ENCODE results near the gene CCL3.
"Not testable (repeated sequence)": the region's sequence is repeated elsewhere in the genome, so short reads cannot be mapped to it uniquely, and the experiment has no call there.

Gene CCL3

DNA sequence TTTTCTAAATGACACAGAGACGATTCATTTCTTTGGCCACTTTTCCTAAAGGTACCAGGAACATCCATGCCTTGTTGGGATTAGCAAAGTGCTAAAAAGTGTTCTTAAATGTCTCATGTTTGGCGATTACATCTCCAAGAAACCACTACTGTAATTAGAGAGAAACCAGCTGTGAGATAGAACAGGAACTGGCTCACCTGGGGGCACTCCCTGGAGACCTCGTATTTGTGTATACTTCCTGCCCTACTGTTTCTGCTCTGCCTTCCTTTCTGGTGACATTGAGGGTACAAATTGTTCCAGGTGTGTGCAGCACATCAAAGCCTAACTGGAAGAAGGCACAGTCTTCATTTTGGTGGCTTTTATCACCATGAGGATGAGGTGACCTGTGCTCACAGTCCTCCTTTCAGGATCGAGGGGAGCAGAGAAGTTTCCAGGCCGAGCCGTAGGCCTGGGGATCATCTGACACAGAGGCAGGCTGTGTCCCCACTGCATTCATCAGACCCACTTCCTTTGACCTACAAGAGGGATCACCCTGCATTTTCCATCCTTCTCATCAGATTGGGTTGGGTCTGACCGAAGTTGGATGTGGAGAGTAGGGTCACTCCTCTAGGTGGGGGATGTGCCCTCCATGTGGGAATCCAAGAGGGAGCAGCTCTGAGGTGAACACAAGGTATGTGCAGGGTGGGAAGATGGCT is 37.4 kb upstream of the CCL3 start:
- H3K27ac ChIP-seq (ENCODE audit: low read length), result peak overlapping the region; percentile 46; the same call in 1 of the 2 replicates
- peak overlapping the region; percentile 18; the same call in 1 of the 2 replicates for H3K9ac ChIP-seq (ENCODE audit: low read length)
- H3K9me3 ChIP-seq (ENCODE audit: insufficient read depth, low read length), result peaks cover 18% of the 10 kb centered on the region
- peaks cover 14% of the 10 kb centered on the region for H3K27me3 ChIP-seq (ENCODE audit: low read depth, low read length)
- no peaks in the 10 kb centered on the region for H4K20me1 ChIP-seq (ENCODE audit: insufficient read depth, low read length)
- peaks cover 37% of the 10 kb centered on the region for H3K4me1 ChIP-seq (ENCODE audit: low read length)
- H3K79me2 ChIP-seq (ENCODE audit: low read length), result no peaks in the 10 kb centered on the region
- peak overlapping the region; percentile 72 for H3K4me2 ChIP-seq (ENCODE audit: low read length)
- TF ChIP-seq, protein P1, sequence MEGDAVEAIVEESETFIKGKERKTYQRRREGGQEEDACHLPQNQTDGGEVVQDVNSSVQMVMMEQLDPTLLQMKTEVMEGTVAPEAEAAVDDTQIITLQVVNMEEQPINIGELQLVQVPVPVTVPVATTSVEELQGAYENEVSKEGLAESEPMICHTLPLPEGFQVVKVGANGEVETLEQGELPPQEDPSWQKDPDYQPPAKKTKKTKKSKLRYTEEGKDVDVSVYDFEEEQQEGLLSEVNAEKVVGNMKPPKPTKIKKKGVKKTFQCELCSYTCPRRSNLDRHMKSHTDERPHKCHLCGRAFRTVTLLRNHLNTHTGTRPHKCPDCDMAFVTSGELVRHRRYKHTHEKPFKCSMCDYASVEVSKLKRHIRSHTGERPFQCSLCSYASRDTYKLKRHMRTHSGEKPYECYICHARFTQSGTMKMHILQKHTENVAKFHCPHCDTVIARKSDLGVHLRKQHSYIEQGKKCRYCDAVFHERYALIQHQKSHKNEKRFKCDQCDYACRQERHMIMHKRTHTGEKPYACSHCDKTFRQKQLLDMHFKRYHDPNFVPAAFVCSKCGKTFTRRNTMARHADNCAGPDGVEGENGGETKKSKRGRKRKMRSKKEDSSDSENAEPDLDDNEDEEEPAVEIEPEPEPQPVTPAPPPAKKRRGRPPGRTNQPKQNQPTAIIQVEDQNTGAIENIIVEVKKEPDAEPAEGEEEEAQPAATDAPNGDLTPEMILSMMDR (IDR thresholded peaks at IDR 0.05; ENCODE audit: low read depth, low read length), result no peak
- TF ChIP-seq EZH2phosphoT487 (IDR thresholded peaks at IDR 0.05; ENCODE audit: low read depth), result no peak
- H2AFZ ChIP-seq (ENCODE audit: low read depth, low read length), result no peak overlapping the region
- peaks cover 14% of the 10 kb centered on the region for H3K36me3 ChIP-seq (replicated peaks; ENCODE audit: low read depth, low read length)
- H3K4me3 ChIP-seq (ENCODE audit: low read length), result peak overlapping the region; percentile 46

DNA sequence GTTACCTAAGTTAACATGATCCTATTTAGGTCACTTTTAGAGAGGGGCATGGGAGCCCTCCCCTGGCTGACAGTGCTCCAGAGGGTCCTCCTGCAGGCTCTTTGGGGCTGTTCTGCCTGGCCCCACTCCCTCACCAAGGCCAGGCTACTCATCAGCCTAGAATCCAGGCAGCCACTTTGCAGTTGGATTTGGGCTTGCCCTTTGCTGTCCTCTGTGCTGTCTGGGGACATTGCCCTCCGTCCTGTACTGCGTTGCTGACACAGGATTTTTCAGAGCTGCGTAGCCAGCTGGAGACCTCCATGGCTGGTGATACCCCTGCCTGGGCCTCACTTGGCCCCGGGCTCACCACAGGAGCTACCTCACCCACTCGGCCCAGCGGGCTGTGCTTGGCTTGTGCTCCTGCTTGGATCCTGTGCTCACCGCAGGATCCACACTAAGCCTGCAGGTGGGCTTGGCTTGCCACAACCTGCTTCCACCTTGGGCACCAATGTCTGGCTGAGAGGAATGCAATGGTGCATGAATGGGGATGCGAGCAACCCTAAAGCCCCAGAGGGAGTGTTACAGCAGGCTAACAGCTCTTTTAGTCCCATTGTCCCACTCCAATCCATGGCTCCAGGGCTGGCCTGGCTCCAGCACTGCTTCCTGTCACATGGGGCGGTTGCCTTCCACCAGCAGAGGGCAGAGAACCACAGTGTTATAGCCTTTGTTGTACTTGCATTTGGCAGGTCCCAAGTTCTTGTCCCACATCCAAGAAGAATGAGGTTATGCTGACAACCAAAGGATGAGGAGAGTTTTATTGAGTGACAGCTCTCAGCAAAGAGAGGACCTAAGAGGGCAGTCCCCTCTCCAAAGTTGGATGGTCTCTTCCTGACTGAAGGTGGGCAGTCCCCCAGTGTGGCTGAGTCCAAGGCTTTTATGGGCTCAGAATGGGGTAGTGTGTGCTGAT is 35.2 kb upstream of the CCL3 start:
- Histone ChIP-seq H2AFZ (ENCODE audit: low read depth, low read length) (no peak overlapping the region), H3K36me3 (replicated peaks; ENCODE audit: low read depth, low read length) (peaks cover 14% of the 10 kb centered on the region), H4K20me1 (ENCODE audit: insufficient read depth, low read length) (no peaks in the 10 kb centered on the region), H3K9ac (ENCODE audit: low read length) (no peak overlapping the region), H3K4me3 (ENCODE audit: low read length) (no peak overlapping the region), H3K27ac (ENCODE audit: low read length) (no peak overlapping the region), H3K79me2 (ENCODE audit: low read length) (no peaks in the 10 kb centered on the region), H3K4me1 (ENCODE audit: low read length) (peaks cover 27% of the 10 kb centered on the region), H3K4me2 (ENCODE audit: low read length) (no peak overlapping the region), H3K27me3 (ENCODE audit: low read depth, low read length) (peaks cover 16% of the 10 kb centered on the region), H3K9me3 (ENCODE audit: insufficient read depth, low read length) (peaks cover 18% of the 10 kb centered on the region)
- TF ChIP-seq EZH2phosphoT487 (IDR thresholded peaks at IDR 0.05; ENCODE audit: low read depth), result no peak

DNA sequence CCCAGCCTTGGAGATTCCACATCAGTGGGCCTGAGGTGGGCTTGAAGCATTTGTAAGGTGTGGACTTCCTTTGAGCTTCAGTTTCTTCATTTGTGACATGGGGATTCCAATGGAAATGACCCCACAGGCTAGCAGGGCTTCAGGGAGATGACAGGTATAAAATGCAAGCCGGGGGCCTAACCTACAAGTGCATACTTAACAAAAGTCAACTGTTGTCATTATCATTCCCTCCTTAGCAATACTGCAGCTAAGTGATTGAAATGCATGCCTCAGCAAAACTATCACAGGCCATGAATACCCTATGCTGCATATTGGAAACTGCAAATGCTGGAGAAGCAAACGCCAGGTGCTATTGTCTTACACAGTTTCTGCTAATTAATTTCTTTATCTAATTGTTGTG is 33.5 kb upstream of the CCL3 start:
- H3K4me2 ChIP-seq (ENCODE audit: low read length), result no peak overlapping the region
- peaks cover 27% of the 10 kb centered on the region for H3K4me1 ChIP-seq (ENCODE audit: low read length)
- no peak overlapping the region for H3K9ac ChIP-seq (ENCODE audit: low read length)
- H4K20me1 ChIP-seq (ENCODE audit: insufficient read depth, low read length), result no peaks in the 10 kb centered on the region
- no peak overlapping the region for H3K4me3 ChIP-seq (ENCODE audit: low read length)
- peaks cover 8% of the 10 kb centered on the region for H3K27me3 ChIP-seq (ENCODE audit: low read depth, low read length)
- no peak overlapping the region for H3K27ac ChIP-seq (ENCODE audit: low read length)
- no peak overlapping the region for H2AFZ ChIP-seq (ENCODE audit: low read depth, low read length)
- H3K9me3 ChIP-seq (ENCODE audit: insufficient read depth, low read length), result peaks cover 18% of the 10 kb centered on the region
- peaks cover 14% of the 10 kb centered on the region for H3K36me3 ChIP-seq (replicated peaks; ENCODE audit: low read depth, low read length)
- H3K79me2 ChIP-seq (ENCODE audit: low read length), result no peaks in the 10 kb centered on the region
- TF ChIP-seq, protein P1 (IDR thresholded peaks at IDR 0.05; ENCODE audit: low read depth, low read length), result no peak
- TF ChIP-seq EZH2phosphoT487 (IDR thresholded peaks at IDR 0.05; ENCODE audit: low read depth), result no peak

DNA sequence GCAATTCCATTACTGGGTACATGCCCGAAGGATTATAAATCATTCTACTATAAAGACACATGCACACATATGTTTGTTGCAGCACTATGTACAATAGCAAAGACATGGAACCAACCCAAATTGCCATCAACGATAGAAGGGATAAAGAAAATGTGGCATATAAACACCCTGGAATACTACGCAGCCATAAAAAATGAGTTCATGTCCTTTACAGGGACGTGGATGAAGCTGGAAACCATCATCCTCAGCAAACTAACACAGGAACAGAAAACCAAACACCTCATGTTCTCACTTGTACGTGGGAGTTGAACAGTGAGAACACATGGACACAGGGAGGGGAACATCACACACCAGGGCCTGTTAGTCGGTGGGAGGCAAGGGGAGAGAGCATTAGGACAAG is 31.2 kb upstream of the CCL3 start:
- H3K4me1 ChIP-seq (ENCODE audit: low read length), result peaks cover 28% of the 10 kb centered on the region
- not testable (repeated sequence) for H3K4me3 ChIP-seq (ENCODE audit: low read length); H3K27ac ChIP-seq (ENCODE audit: low read length); H4K20me1 ChIP-seq (ENCODE audit: insufficient read depth, low read length); H3K9ac ChIP-seq (ENCODE audit: low read length); H2AFZ ChIP-seq (ENCODE audit: low read depth, low read length); H3K4me2 ChIP-seq (ENCODE audit: low read length); H3K27me3 ChIP-seq (ENCODE audit: low read depth, low read length); H3K79me2 ChIP-seq (ENCODE audit: low read length)
- peaks cover 10% of the 10 kb centered on the region for H3K36me3 ChIP-seq (replicated peaks; ENCODE audit: low read depth, low read length)
- H3K9me3 ChIP-seq (ENCODE audit: insufficient read depth, low read length), result peaks cover 17% of the 10 kb centered on the region

DNA sequence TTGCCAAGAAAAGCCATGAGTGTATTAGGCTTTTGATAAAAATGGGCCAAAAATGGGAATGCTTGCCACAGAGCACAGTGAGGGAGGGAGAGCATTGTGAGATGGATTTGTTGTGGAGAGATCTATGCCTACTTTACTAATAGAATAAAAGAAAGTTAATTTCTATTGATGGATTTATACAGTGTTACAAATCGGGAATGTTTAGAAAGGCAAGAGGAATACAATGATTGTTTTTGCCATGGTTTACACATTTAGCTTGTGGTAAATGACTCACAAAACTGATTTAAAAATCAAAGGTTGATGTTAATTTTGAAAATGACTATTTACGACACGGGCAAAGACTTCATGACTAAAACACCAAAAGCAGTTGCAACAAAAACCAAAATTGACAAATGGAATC is 30.3 kb upstream of the CCL3 start:
- peaks cover 28% of the 10 kb centered on the region for H3K4me1 ChIP-seq (ENCODE audit: low read length)
- TF ChIP-seq, protein P1 (IDR thresholded peaks at IDR 0.05; ENCODE audit: low read depth, low read length), result no peak
- no peak for TF ChIP-seq EZH2phosphoT487 (IDR thresholded peaks at IDR 0.05; ENCODE audit: low read depth)
- H2AFZ ChIP-seq (ENCODE audit: low read depth, low read length), result no peak overlapping the region
- H3K9me3 ChIP-seq (ENCODE audit: insufficient read depth, low read length), result peaks cover 8% of the 10 kb centered on the region
- H3K4me3 ChIP-seq (ENCODE audit: low read length), result no peak overlapping the region
- no peaks in the 10 kb centered on the region for H3K79me2 ChIP-seq (ENCODE audit: low read length)
- H3K27me3 ChIP-seq (ENCODE audit: low read depth, low read length), result peaks cover 6% of the 10 kb centered on the region
- no peak overlapping the region for H3K9ac ChIP-seq (ENCODE audit: low read length)
- no peak overlapping the region for H3K27ac ChIP-seq (ENCODE audit: low read length)
- H3K4me2 ChIP-seq (ENCODE audit: low read length), result no peak overlapping the region
- H4K20me1 ChIP-seq (ENCODE audit: insufficient read depth, low read length), result no peaks in the 10 kb centered on the region
- H3K36me3 ChIP-seq (replicated peaks; ENCODE audit: low read depth, low read length), result peaks cover 2% of the 10 kb centered on the region
